Uterus (tissue), 4 donors: ENCODE data around the gene AVPI1. TPM values are rescaled to one million over a fixed set of nuclear protein-coding genes. Genes with fewer than 3 reads are reported as not detected.
A peak's percentile ranks its signal among the peaks of the same experiment; 100 is the strongest.

Experiments
- DNase-seq, 2 donors: peaks; one replicate each; pipeline ENCODE4 v3.0.0-alpha.2; 2019 to 2020
- H3K27ac ChIP-seq, 2 donors: fragments of 200-600 bp; sonication (generic); 1 replicate in 1 of 2; 2 replicates in 1 of 2; pipeline ENCODE4 v1.5.1; 2016 to 2018
- H3K27me3 ChIP-seq, 2 donors: fragments of 200-600 bp; sonication (generic); one replicate each; pipeline ENCODE4 v1.5.1; 2018 to 2019; ENCODE audit warnings: control low read depth in 1 of 2
- H3K36me3 ChIP-seq, 2 donors: fragments of 200-600 bp; sonication (generic); one replicate each; pipeline ENCODE4 v1.5.1; 2019; ENCODE audit warnings: control low read depth in 1 of 2
- H3K4me1 ChIP-seq, 2 donors: fragments of 200-600 bp; sonication (generic); one replicate each; pipeline ENCODE4 v1.5.1; 2018 to 2019; ENCODE audit warnings: control low read depth in 1 of 2
- H3K4me3 ChIP-seq, 2 donors: fragments of 200-600 bp; sonication (generic); 1 replicate in 1 of 2; 2 replicates in 1 of 2; pipeline ENCODE4 v1.5.1; 2018 to 2019; ENCODE audit warnings: mild to moderate bottlenecking in 1 of 2
- H3K9me3 ChIP-seq, 2 donors: fragments of 200-600 bp; sonication (generic); one replicate each; pipeline ENCODE4 v1.5.1; 2019; ENCODE audit warnings: control low read depth in 1 of 2
- CTCF ChIP-seq, 4 experiments: fragments of 200-600 bp in 2 of 4; fragments of 450-650 bp in 2 of 4; sonication (generic) in 2 of 4; IDR thresholded peaks; one replicate each; pipeline ENCODE4 v1.5.1; 2016 to 2019; ENCODE audit warnings: antibody characterized with exemption in 4 of 4, mild to moderate bottlenecking in 2 of 4, moderate library complexity in 1 of 4
- POLR2A ChIP-seq, 2 donors: fragments of 450-650 bp; IDR thresholded peaks; one replicate each; pipeline ENCODE4 v1.6.1; 2016; ENCODE audit warnings: antibody characterized with exemption in 2 of 2, mild to moderate bottlenecking in 1 of 2, moderate library complexity in 1 of 2
- intact Hi-C: fragments of 100-400 bp; cut with DNase I; formaldehyde crosslinking; loops from one replicate; pipeline ENCODE4 v1.15.1; 2023; ENCODE audit warnings: low total_unique reads
- total RNA-seq, 4 donors: library from RNA; depleted of rRNA in 3 of 4; stranded (reverse); fragments of >200 nt in 3 of 4; gene quantifications; one replicate each; pipeline versions ENCODE4 v1.1.0 to v1.2.4, GENCODE V29; 2014 to 2023
- donor health status: DM: yes; HTN: yes; CAD: no.

Gene AVPI1
- total RNA-seq = 10 to 100 TPM in 2 of 4 donors, 1 to 10 TPM in 1, under 1 TPM in 1; 0.51 to 15.1 (median 10.8) TPM

GRCh38 chr10:97686962-97687784 is at the start of gene AVPI1:
AVPI1 (minus strand) TSS chr10:97687241; CDS start chr10:97679905, 7,336 bp downstream.
- Histone ChIP-seq H3K4me1 (peaks cover 9 to 15% of the 10 kb centered on the region in 2 donors), H3K36me3 (no peaks in the 10 kb centered on the region), H3K27me3 (no peaks in the 10 kb centered on the region), H3K4me3 (peak within 1 kb of the TSS; percentile 80 to 91), H3K9me3 (no peaks in the 10 kb centered on the region), H3K27ac (peak within 1 kb of the TSS; percentile 91 to 97)
- intact Hi-C loops = no loop called here
- peak; percentile 97 to 98 for DNase-seq
- TF ChIP-seq POLR2A (IDR thresholded peaks at IDR 0.05) (peak; percentile 95 to 98), CTCF (IDR thresholded peaks at IDR 0.05) (peak in 1 of 4 experiments; percentile 4)

GRCh38 chr10:97736403-97736901 is 49.4 kb upstream of the AVPI1 start:
- Histone ChIP-seq H3K9me3 (no peaks in the 10 kb centered on the region), H3K27me3 (no peaks in the 10 kb centered on the region), H3K27ac (peak overlapping the region; percentile 78 to 86), H3K4me1 (peaks cover 5 to 9% of the 10 kb centered on the region in 2 donors), H3K36me3 (no peaks in the 10 kb centered on the region), H3K4me3 (peak overlapping the region; percentile 86 to 94)
- intact Hi-C loops = no loop called here
- TF ChIP-seq CTCF (IDR thresholded peaks at IDR 0.05) = no peak
- no peak for TF ChIP-seq POLR2A (IDR thresholded peaks at IDR 0.05)
- DNase-seq = no peak

GRCh38 chr10:97734021-97734420 is 47.0 kb upstream of the AVPI1 start:
- no peak for DNase-seq
- H3K27me3 ChIP-seq = no peaks in the 10 kb centered on the region
- peaks cover 5 to 9% of the 10 kb centered on the region in 2 donors for H3K4me1 ChIP-seq
- intact Hi-C loops = loop anchor here (5.0 kb wide), 1 partner anchor 57 kb away; no protein-coding TSS in a partner anchor
- TF ChIP-seq CTCF (IDR thresholded peaks at IDR 0.05) (no peak), POLR2A (IDR thresholded peaks at IDR 0.05) (no peak)
- H3K27ac ChIP-seq = no peak overlapping the region
- H3K9me3 ChIP-seq = no peaks in the 10 kb centered on the region
- H3K36me3 ChIP-seq = no peaks in the 10 kb centered on the region
- H3K4me3 ChIP-seq = no peak overlapping the region

- Histone ChIP-seq H3K27me3 (no peaks in the 10 kb centered on the region), H3K36me3 (no peaks in the 10 kb centered on the region), H3K27ac (no peak overlapping the region), H3K4me3 (no peak overlapping the region), H3K4me1 (peaks cover 0 to 5% of the 10 kb centered on the region in 2 donors), H3K9me3 (no peaks in the 10 kb centered on the region)
- TF ChIP-seq POLR2A (IDR thresholded peaks at IDR 0.05) = no peak
- TF ChIP-seq CTCF (IDR thresholded peaks at IDR 0.05) = no peak
- intact Hi-C loops = loop anchor here (5.0 kb wide), 1 partner anchor 56 kb away; no protein-coding TSS in a partner anchor
- no peak for DNase-seq
Measured at GRCh38 chr10:97733256-97733655, 46.2 kb upstream of the AVPI1 start.

GRCh38 chr10:97732052-97732359 is 45.0 kb upstream of the AVPI1 start:
- Histone ChIP-seq H3K4me1 (no peaks in the 10 kb centered on the region), H3K27me3 (no peaks in the 10 kb centered on the region), H3K9me3 (no peaks in the 10 kb centered on the region), H3K27ac (no peak overlapping the region), H3K4me3 (no peak overlapping the region), H3K36me3 (no peaks in the 10 kb centered on the region)
- intact Hi-C loops = loop anchor here (5.0 kb wide), 1 partner anchor 55 kb away; no protein-coding TSS in a partner anchor
- TF ChIP-seq POLR2A (IDR thresholded peaks at IDR 0.05) (no peak), CTCF (IDR thresholded peaks at IDR 0.05) (peak in 1 of 4 experiments; percentile 16)
- no peak for DNase-seq
